Measurements from ENCODE around the gene NDUFA3.
A peak's percentile ranks its signal among the peaks of the same experiment; 100 is the strongest.

NDUFA3 gene

DNA sequence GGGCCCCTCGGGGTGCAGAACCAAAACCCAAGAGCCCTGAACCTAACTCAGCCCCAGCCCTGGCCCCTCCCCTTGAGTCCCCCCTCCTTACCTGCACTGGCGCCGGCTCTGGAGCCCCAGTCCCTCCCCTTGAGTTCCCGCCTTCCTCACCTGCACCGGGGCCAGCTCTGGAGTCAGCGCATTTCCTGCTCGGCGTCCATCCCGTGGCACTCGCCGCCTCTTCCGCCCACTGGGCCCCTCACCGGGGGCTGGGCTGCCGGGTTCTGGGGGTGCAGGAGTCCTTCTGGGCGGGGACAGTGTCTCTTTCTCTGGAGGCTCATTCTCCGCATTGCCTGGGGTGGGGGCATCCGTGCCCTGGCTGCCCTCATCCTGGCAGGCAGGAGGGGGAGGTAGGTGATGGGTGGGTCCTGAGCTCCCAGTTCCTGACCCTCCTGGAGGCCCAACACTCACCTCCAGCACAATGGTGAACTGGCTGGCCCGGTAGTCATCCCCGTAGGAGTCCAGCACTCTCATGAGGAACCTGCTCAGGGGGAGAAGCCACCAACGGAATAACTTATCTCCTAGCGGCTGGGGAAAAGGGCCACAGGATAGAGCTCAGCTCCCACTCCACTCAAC, 5.3 kb downstream of the NDUFA3 start:
- no peak for DNase-seq (ENCODE audit: insufficient read length, low spot score)
- no peak for FAIRE-seq

DNA sequence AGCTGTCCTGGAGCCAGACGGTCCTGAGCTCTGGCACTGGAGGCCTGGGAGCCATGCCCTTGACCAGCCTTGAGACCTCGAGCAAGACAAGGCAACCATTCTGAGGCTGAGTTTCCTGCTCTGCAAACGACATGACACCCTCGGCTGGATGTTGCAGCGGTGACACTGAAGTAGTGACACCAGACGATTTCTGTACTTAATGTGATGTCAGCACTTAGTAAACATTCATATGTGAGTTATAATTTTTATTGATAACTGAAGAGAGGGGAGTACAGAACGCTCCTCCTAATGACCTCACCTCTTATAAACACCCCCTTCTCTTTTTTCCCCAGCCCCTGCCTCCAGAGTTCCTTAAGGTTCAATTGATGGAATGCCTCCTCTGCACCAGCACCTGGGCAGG, 5.8 kb downstream of the NDUFA3 start:
- FAIRE-seq (no peak), DNase-seq (ENCODE audit: insufficient read length, low spot score) (no peak)

DNA sequence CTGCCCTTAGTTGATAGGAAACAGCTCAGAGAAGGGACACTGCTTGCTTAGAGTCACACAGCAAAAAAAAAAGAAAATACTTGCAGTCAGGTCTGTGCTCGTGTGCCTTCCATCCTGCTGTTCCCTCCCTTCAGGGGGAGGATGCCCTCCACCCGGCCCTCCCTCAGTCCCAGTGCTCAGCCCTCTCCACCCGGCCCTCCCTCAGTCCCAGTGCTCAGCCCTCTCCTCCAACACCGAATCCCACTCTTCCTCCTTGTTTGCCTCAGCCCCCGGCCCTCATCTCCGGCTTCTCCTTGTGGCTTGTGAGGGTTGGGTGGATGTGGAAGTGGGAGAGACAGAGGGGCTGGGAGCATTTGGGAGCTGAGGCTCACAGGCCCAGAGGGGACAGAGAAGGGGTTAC, 7.0 kb downstream of the NDUFA3 start:
- no peak for DNase-seq (ENCODE audit: insufficient read length, low spot score)
- no peak for FAIRE-seq

DNA sequence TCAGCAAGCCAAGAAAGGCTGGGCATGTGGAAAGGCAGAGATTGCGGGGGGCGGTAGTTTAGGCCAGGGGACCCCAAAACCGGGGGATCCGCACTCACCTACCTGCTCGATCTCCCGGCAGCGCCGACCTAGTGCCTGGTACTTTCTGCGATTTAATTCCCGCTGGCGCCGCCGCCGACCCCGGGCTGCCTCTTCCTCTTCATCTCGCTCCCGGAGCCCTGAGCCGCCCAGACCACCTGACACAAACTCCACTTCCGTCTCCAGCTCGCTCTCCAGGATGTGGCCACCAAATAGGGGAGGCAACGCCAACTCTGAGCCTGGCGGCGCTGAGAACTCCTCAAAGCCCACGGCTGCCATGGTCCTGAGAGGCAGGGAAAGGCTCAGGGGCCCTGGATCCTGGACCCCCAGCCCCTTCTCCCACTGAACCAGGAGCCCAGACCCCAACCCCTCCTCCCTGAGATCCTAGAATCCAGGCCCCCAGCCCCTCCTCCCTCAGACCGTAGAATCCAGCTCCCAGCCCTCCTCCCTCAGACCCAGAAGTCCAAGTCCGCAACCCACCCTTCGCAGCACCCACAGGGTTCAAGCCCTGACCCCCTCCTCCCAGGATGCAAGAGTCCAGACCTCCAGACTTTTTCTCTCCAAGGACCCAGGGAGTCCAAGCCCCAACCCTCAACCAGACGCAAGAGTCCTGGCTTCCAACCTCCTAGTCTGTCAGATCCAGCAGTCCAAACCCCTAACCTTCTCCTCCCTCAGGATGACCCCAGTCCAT, 11.9 kb downstream of the NDUFA3 start:
- DNase-seq (ENCODE audit: insufficient read length, low spot score) (no peak), FAIRE-seq (no peak)

DNA sequence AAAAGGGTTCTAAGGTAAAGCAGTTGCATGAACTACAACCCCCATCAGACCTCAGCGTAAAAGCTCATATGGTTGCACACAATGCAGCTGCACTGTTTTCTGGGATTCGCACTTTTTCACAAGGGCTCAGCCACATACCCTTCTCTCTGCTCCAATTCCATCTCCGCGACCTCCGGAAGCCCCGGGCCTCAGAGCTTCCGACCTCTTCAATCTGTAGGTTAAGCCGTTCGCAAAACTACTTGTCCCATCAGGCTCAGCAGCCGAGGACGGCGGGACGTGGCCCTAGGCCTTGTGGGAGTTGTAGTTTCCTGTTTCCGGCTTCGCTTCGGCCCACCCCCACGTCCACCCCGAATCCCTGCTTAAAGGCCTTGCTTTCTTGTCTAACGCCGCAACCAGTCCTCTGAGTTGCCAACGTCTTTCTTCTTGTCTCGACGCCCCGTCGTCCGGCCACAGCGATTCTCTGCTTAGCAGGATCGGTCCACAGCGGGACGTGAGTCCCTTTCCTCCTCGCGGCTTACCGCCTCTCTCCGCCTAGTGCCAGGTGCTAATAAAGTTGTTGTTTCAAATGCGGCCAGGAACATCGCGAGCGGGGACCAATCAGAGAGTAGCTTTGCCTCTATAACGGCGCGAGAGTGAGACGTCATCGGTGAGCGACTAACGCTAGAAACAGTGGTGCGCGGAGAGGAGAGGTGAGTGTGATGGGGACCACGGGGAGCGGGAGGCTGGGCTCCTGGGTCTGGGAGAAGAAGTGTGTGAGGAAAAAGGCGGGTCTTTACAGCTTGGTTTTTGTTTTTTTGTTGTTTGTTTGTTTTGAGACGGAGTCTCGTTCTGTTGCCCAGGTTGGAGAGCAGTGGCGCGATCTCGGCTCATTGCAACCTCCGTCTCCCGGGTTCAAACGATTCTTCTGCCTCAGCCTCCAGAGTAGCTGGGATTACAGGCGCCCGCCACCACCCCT, 12.7 kb downstream of the NDUFA3 start, which contains the start of the genes PRPF31 and TFPT:
Gene PRPF31 (plus strand): TSS at position 646 of the 955 bp plus-strand sequence. CDS start 2,525 bp downstream, outside the sequence.
Gene TFPT (minus strand): TSS at position 549 of the 955 bp plus-strand sequence. CDS start 388 bp downstream, at position 161.
- peak; percentile 96 for DNase-seq (ENCODE audit: insufficient read length, low spot score)
- FAIRE-seq, result peak; percentile 99

DNA sequence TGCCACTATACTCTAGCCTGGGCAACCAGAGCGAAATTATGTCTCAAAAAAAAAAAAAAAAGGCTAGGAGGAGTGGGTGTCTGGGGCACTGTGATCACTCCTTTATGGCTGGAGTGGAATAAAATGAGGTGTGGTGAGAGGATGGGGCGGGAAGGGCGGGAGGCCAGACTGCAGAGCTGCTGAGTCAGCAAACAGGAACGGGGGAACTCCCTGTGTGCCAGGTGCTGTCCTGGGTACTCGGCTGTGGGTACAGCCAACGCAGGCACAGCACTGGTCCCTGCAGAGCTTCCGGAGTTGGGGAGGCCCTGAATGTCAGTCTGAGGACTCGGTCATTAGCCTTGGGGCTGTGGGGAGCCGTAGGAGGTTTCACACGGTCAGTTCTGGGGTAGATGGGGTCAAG, 18.6 kb downstream of the NDUFA3 start:
- FAIRE-seq, result no peak

DNA sequence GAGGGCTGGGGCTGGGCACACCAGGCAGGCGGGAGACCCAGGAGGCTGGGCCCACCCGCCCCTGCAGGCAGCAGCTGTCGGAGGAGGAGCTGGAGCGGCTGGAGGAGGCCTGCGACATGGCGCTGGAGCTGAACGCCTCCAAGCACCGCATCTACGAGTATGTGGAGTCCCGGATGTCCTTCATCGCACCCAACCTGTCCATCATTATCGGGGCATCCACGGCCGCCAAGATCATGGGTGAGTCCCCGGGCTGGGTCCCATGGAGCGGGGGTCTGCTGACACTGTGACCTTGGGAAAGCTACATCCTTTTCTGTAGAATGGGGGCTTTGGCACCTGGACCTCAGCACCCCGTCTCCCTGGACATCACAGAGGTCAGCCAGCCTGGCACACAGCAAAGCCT, 21.0 kb downstream of the NDUFA3 start:
- FAIRE-seq, result no peak
- DNase-seq (ENCODE audit: insufficient read length, low spot score), result no peak

More for the DNA sequence above, 18.6 kb downstream of the NDUFA3 start:
- DNase-seq (ENCODE audit: insufficient read length, low spot score), result no peak

DNA sequence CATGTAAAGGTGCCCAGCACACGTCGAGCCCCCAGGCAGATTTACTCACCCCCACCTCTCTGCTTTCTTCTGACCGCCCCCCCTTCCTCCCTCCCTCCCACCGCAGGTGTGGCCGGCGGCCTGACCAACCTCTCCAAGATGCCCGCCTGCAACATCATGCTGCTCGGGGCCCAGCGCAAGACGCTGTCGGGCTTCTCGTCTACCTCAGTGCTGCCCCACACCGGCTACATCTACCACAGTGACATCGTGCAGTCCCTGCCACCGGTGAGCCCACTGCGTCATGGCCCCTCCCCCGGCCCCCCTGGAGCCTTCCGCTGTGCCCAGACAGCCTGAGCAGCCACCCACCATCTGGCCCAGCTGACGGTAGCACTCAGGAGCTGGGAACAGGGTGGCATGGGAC, 21.7 kb downstream of the NDUFA3 start:
- FAIRE-seq (no peak), DNase-seq (ENCODE audit: insufficient read length, low spot score) (no peak)

DNA sequence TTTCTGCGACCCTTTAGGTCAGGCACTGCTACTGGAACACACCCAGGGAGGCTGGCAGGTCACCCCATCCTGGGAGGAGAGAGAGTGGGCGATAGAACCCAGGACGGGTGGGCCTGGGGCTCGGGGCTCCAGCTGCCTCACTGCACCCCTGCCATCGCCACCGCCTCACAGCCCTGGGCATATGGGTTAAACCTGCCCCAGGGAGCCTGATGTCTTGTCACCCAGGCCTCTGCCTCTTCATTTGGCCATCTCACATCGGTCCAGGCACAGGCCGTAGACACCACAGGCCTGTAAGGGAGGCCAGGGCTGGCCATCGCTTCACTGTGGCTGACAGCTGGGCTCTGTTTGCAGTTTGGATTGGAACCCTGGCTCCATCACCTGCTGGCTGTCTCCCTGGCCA, 23.1 kb downstream of the NDUFA3 start:
- DNase-seq (ENCODE audit: insufficient read length, low spot score), result no peak
- no peak for FAIRE-seq

DNA sequence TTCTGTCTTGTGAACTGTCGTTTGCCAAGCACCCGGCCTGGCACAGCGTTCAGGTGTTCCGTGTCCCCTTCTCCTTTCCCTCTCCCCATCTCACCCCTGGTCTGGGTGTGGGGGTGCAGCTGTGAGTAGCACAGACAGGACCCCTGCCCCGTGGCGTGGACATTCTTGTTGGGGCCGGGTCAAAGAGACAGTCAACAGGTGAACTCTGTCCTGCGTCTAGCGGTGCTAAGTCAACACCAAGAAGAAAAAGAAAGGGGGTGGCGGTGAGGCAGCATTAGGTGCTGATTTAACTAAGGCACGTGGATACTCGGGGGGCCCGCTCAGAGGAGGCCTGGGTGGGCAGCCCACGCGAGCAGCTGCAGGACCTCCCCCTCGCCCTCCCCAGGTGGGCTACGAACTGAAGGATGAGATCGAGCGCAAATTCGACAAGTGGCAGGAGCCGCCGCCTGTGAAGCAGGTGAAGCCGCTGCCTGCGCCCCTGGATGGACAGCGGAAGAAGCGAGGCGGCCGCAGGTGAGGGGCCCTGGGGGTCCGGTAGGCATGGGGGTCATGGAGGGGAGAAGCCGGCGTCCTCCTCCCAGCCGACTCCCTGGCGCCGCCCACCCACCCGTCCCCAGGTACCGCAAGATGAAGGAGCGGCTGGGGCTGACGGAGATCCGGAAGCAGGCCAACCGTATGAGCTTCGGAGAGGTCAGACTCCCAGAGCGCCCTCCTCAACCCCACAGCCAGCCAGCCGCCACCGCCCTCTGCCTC, 25.2 kb downstream of the NDUFA3 start:
- DNase-seq (ENCODE audit: insufficient read length, low spot score) (no peak), FAIRE-seq (no peak)

DNA sequence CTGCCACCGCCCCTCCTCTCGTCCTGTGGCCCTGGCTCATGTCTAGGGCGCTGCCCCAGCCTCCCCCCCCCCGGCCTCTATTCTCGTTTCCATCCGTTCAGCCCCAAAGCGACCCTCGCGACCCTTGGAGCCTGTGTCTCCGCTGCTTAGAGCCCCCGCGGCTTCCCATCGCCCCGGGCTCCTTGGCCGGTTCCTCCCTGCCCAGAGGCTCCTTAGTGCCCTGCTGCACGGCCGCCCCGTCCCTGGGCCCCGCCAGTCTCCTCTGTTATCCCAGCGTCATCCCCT, 25.7 kb downstream of the NDUFA3 start:
- DNase-seq (ENCODE audit: insufficient read length, low spot score) (no peak), FAIRE-seq (no peak)

DNA sequence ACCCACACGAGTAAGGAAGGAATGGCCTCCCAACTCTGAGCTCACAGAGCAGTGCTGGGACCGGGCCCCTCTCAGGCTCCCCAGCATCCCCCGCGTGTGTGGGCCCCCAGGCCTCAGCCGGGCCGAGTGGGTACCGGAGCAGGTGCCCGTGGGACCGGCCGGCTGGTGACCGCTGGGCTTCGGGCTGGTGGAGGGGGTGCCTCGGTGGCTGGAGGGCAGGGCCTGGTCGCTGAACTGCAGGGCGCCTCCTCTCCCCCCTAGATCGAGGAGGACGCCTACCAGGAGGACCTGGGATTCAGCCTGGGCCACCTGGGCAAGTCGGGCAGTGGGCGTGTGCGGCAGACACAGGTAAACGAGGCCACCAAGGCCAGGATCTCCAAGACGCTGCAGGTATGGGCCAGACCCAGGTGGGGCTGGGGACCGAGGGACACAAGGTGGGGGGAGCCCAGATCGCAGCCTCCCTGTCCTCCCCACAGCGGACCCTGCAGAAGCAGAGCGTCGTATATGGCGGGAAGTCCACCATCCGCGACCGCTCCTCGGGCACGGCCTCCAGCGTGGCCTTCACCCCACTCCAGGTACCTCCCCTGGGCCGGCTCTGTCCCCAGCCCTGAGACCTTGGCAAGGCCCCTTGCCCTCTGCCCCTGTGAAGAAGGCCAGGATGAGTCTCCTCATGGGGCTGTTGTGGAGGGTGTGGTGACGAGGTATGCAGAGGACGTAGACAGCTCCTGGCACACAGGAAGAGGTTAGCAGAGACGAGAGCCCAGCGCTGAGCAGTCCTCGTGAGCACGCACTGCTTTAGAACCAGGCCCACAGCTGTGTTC, 26.4 kb downstream of the NDUFA3 start:
- no peak for FAIRE-seq
- no peak for DNase-seq (ENCODE audit: insufficient read length, low spot score)

DNA sequence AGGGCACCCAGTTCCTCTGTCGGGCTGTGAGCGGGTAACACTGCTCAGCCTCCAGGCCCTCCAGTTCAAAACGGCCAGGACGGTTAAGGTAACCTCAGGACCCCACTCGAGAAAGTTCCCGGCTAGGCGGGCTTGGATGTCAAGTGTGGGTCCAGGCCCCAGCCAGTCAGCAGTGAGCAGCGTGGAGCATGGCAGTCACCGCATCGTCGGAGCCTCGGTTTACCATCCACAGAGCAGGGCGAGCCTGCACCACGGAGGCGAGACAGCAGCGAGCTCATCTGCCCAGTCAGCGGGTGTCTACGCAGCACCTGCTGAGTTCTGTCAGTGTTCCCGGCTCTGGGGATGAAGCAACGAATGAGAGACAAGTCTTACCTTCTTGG, 27.0 kb downstream of the NDUFA3 start:
- no peak for FAIRE-seq
- no peak for DNase-seq (ENCODE audit: insufficient read length, low spot score)

DNA sequence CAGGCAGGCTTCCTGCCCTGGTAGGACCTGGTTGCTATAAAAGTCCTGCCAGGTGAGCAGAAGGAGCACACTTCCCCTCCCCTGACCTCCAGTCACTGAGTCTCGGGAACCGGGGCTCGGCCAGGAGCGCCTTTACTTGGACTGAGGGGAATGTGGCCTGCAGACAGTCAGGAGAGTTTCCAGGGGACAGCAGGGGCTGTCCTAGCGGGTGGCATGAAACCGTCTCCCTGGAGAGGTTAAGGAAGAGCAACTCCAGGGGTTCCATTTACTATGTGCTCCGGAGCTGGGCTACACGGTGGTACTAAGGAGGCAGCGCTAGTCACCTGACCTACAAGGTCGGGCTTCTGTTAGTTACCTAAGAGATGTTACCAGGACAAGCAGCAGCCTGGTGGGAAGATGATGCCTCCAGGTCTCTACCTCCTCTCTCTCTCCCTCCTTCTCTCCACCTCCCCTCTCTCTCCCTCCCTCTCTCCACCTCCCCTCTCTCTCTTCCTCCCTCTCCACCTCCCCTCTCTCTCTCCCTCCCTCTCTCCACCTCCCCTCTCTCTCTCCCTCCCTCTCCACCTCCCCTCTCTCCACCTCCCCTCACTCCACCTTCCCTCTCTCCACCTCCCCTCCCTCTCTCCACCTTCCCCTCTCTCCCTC, 30.8 kb downstream of the NDUFA3 start:
- DNase-seq (ENCODE audit: insufficient read length, low spot score) (no peak), FAIRE-seq (no peak)

DNA sequence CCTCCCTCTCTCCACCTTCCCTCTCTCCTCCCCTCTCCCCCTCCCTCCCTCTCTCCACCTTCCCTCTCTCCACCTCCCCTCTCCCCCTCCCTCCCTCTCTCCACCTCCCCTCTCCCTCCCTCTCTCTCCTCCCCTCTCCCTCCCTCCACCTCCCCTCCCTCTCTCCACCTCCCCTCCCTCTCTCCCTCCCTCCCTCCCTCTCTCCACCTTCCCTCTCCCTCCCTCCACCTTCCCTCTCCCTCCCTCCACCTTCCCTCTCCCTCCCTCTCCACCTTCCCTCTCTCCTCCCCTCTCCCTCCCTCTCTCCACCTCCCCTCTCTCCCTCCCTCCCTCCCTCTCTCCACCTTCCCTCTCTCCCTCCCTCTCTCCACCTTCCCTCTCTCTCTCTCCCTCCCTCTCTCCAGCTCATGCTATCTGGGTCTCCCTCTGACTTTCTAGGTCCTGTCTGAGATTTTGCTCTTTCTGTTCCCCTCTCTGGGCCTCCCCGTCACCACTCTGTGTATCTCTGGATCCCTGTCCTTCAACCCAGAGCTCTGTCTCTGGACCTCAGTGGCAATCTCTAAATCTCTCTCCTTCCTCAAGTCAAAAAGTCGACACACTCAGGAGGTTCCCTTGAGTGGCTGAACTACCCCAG, 31.4 kb downstream of the NDUFA3 start:
- DNase-seq (ENCODE audit: insufficient read length, low spot score) (no peak), FAIRE-seq (no peak)

DNA sequence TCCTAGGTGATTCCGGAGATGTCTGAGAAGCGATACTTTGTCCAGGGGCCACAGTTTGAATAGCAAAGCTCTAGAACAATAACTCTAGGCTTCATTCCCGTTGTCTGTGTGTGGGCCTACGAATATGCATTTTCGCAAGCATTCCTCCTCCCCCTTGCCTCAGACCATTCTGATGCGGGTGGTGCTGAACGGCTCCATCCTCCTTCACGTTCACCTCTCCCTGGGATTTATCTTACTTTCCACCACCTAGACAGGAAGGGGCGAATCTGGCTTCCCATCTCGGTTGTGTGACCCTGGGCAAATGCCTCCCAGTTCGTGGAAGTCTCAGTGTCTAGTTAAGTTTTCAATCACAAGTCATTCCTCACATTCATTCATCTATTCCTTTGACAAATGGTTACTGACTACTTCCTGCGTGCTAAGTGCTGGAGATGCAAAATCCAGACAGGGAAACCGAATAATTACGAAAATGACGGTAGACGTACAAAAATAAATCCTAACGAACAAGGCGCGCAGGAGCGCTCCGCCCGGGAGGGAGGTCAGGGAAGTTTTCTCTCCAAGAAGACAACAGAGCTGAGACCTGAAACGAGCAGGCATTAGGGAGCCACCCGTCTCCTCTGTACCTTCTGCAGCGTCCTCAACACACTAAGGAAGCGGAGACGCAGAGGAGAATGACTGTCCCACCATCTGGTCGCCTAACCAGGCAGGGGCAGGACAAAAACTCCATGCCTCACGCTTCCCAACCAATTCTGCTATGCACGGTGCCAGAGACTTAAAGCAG, 33.6 kb downstream of the NDUFA3 start:
- DNase-seq (ENCODE audit: insufficient read length, low spot score) (peak; percentile 41), FAIRE-seq (no peak)

DNA sequence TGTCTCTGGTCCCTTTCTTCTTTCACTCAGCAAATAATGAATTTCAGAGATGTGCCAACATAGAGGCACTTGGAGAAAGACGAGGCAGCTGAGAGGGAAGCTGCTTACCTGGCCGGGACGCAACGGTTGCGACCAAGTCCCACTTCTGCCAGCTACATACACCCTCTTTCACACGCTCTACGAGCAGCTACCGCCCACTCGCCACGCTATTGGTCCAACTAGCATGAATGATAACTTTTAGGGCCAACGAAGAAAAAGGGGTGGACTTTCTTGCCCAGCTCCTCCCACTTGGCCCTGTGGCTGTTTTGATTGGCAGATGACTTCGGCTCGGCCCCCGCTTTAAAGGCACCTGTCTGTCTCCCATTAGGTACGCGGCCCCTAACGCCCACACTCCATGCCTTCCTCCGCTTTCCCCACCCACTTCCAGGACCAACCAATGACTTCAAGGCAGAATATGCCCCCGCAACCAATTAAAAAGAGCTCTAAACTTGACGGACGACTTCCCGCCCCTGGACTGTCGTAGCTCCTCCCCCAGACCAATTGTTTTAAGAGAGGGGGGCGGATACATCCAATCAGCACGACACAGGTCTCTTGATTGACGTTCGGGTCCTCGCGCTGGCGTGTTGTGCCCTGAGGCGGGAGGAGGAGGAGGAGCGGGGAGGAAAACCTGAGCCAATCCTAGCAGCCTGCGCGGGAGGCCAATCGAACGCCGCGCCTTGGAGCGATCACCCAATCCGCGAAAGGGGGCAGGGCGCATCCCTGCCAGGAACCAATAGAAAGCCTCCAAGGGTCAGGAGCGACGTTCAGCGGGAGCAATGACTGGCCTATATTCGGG, 34.4 kb downstream of the NDUFA3 start:
- FAIRE-seq (peak; percentile 95), DNase-seq (ENCODE audit: insufficient read length, low spot score) (peak; percentile 99)

Measured in HTR-8/SVneo (cell line).